GM12878 (cell line): ENCODE measurements around the gene M1AP. TPM values are rescaled to one million over a fixed set of nuclear protein-coding genes. Genes with fewer than 3 reads are reported as not detected.

ENCODE experiments used
- ATF7 ChIP-seq: fragments of 450-650 bp; IDR thresholded peaks from 2 replicates; pipeline ENCODE4 v1.6.1; 2016; ENCODE audit warnings: low read depth, mild to moderate bottlenecking
- BHLHE40 ChIP-seq, 2 experiments: fragments of 450-650 bp in 1 of 2; IDR thresholded peaks; 2 replicates each; pipeline ENCODE4 v1.6.1; 2011 to 2017; ENCODE audit warnings: low read depth in 2 of 2, borderline replicate concordance in 1 of 2, improper control_type of control experiment in 1 of 2, low read length in 1 of 2, mild to moderate bottlenecking in 1 of 2
- CBX5 ChIP-seq: sonication (generic); IDR thresholded peaks from 2 replicates; pipeline ENCODE4 v1.6.1; 2016; ENCODE audit warnings: low read depth, moderate library complexity, mild to moderate bottlenecking, inconsistent platforms
- CEBPZ ChIP-seq: fragments of 150-350 bp; IDR thresholded peaks from 2 replicates; pipeline ENCODE4 v1.6.1; 2016; ENCODE audit warnings: low read depth, low read length
- CHD1 ChIP-seq: IDR thresholded peaks from 2 replicates; pipeline ENCODE4 v1.6.1; 2012; ENCODE audit warnings: low read depth, low read length, improper control_type of control experiment
- E2F4 ChIP-seq: IDR thresholded peaks from 2 replicates; pipeline ENCODE4 v1.6.1; 2012; ENCODE audit warnings: low read depth, low read length, improper control_type of control experiment
- EED ChIP-seq: sonication (generic); IDR thresholded peaks from 2 replicates; pipeline ENCODE4 v1.6.1; 2016; ENCODE audit warnings: antibody characterized with exemption, low read depth
- FOS ChIP-seq: IDR thresholded peaks from 3 replicates; pipeline ENCODE4 v1.6.1; 2011; ENCODE audit warnings: borderline replicate concordance; ENCODE audit not compliant: insufficient read length; ENCODE audit errors: extremely low read depth
- IRF3 ChIP-seq: fragments of 450-650 bp; IDR thresholded peaks from 2 replicates; pipeline ENCODE4 v1.6.1; 2014; ENCODE audit warnings: mild to moderate bottlenecking
- KAT2A ChIP-seq: conservative IDR thresholded peaks from 2 replicates; pipeline ENCODE4 v1.6.1; 2011; ENCODE audit warnings: low read depth, low read length; ENCODE audit not compliant: control insufficient read depth
- KLF5 ChIP-seq: fragments of 450-650 bp; IDR thresholded peaks from 2 replicates; pipeline ENCODE4 v1.6.1; 2014; ENCODE audit warnings: mild to moderate bottlenecking; ENCODE audit not compliant: partially characterized antibody
- LARP7 ChIP-seq: fragments of 450-650 bp; IDR thresholded peaks from 2 replicates; pipeline ENCODE4 v1.6.1; 2017; ENCODE audit warnings: mild to moderate bottlenecking
- NFXL1 ChIP-seq: fragments of 450-650 bp; IDR thresholded peaks from 2 replicates; pipeline ENCODE4 v1.6.1; 2017; ENCODE audit warnings: antibody characterized with exemption, mild to moderate bottlenecking, borderline replicate concordance
- PML ChIP-seq: IDR thresholded peaks from 2 replicates; pipeline ENCODE4 v1.6.1; 2012; ENCODE audit warnings: low read length, inconsistent platforms
- RB1 ChIP-seq: fragments of 450-650 bp; formaldehyde crosslinking; IDR thresholded peaks from 2 replicates; pipeline ENCODE4 v1.6.1; 2017; ENCODE audit warnings: mild to moderate bottlenecking, borderline replicate concordance
- RFX5 ChIP-seq: IDR thresholded peaks from 2 replicates; pipeline ENCODE4 v1.6.1; 2011; ENCODE audit warnings: low read depth, low read length, improper control_type of control experiment
- RUNX3 ChIP-seq: IDR thresholded peaks from 2 replicates; pipeline ENCODE4 v1.6.1; 2012; ENCODE audit warnings: low read length, inconsistent platforms
- SREBF2 ChIP-seq: IDR thresholded peaks from 2 replicates; pipeline ENCODE4 v1.6.1; 2012; ENCODE audit warnings: mild to moderate bottlenecking, low read length
- SUZ12 ChIP-seq: fragments of 200-600 bp; sonication (generic); IDR thresholded peaks from one replicate; pipeline ENCODE4 v1.6.1; 2018; ENCODE audit warnings: antibody characterized with exemption, mild to moderate bottlenecking; ENCODE audit not compliant: unreplicated experiment
- TCF12 ChIP-seq: IDR thresholded peaks from 2 replicates; pipeline ENCODE4 v1.6.1; 2011; ENCODE audit warnings: low read depth, mild to moderate bottlenecking, low read length
- ZNF207 ChIP-seq: fragments of 450-650 bp; IDR thresholded peaks from 2 replicates; pipeline ENCODE4 v1.6.1; 2014; ENCODE audit warnings: antibody characterized with exemption, mild to moderate bottlenecking, borderline replicate concordance
- polyA plus RNA-seq, 11 experiments: library from polyadenylated mRNA; depleted of rRNA in 4 of 11; unstranded in 6 of 11; stranded (reverse) in 5 of 11; fragments of >200 nt; fragmentation: Nextera tagmentation in 4 of 11; fragmentation: Illumina TruSeq in 1 of 11; extraction: Ambion mirVana in 4 of 11; extraction: Trizol in 1 of 11; gene quantifications; 1 replicate in 1 of 11; 2 replicates in 10 of 11; pipeline versions ENCODE4 v1.2.1 to v1.2.3, GENCODE V29; 2011 to 2016; ENCODE audit warnings: inconsistent platforms in 2 of 11, missing spikeins in 2 of 11, low read depth in 1 of 11
- total RNA-seq, 4 experiments: library from RNA; depleted of rRNA in 3 of 4; stranded (reverse); fragments of >200 nt in 3 of 4; fragmentation: Illumina TruSeq in 1 of 4; extraction: Trizol in 1 of 4; gene quantifications; 2 replicates each; pipeline versions ENCODE4 v1.2.1 to v1.2.3, GENCODE V29; 2013 to 2021

M1AP gene
- total and polyA plus RNA-seq, 10 of the 15 experiments (the other 5 are each of a cell fraction or from before 2014, with no cell fraction given): 0.04 to 0.32 (median 0.16) TPM; not detected in 4

GRCh38 chr2:74553892-74554819 is 94.0 kb downstream of the M1AP start, which contains the start of the genes DOK1 and LOXL3 (continued):
- TF ChIP-seq KAT2A: no peak
- TF ChIP-seq RUNX3: no peak
- TF ChIP-seq SUZ12: no peak
- TF ChIP-seq RB1: peak; percentile 89; the same call in 1 of the 2 replicates
- TF ChIP-seq PML: no peak
- no peak for TF ChIP-seq IRF3
- peak; percentile 44 for TF ChIP-seq KLF5
- peak; percentile 99 for TF ChIP-seq ATF7
- TF ChIP-seq CHD1: no peak
- TF ChIP-seq BHLHE40 (IDR thresholded peaks at IDR 0.05; ENCODE audit: borderline replicate concordance in 1 of 2, low read depth in 2 of 2, low read length in 1 of 2): peak in 1 of 2 experiments; percentile 74; a peak in 2 of 4 replicates
- no peak for TF ChIP-seq SREBF2
- no peak for TF ChIP-seq E2F4
- no peak for TF ChIP-seq TCF12
- 0 out of 2 replicates have a peak, but pooled peaks have one; percentile 42 for TF ChIP-seq ZNF207
- 0 out of 2 replicates have a peak, but pooled peaks have one; percentile 21 for TF ChIP-seq RFX5
- no peak for TF ChIP-seq NFXL1
- TF ChIP-seq LARP7: peak; percentile 90
- TF ChIP-seq EED: peak; percentile 59
- TF ChIP-seq CEBPZ: no peak
- no peak for TF ChIP-seq CBX5
- no peak for TF ChIP-seq FOS
